ENCODE data around the gene BDKRB1. TPM values are rescaled to one million over a fixed set of nuclear protein-coding genes. Genes with fewer than 3 reads are reported as not detected.

Gene BDKRB1
- not detected for total RNA-seq

GRCh38 chr14:96255501-96256366 is at the start of gene BDKRB1:
Gene BDKRB1, plus strand, starts transcription at chr14:96256210. Its CDS starts 7,473 bp downstream, at chr14:96263683.
- DNase-seq (ENCODE audit: low spot score) (no peak), ATAC-seq (no peak)

- ATAC-seq (no peak), DNase-seq (ENCODE audit: low spot score) (no peak)
Measured at GRCh38 chr14:96206461-96206860, 49.5 kb upstream of the BDKRB1 start.

GRCh38 chr14:96207686-96208085 is 48.3 kb upstream of the BDKRB1 start:
- ATAC-seq (no peak), DNase-seq (ENCODE audit: low spot score) (no peak)

DNA sequence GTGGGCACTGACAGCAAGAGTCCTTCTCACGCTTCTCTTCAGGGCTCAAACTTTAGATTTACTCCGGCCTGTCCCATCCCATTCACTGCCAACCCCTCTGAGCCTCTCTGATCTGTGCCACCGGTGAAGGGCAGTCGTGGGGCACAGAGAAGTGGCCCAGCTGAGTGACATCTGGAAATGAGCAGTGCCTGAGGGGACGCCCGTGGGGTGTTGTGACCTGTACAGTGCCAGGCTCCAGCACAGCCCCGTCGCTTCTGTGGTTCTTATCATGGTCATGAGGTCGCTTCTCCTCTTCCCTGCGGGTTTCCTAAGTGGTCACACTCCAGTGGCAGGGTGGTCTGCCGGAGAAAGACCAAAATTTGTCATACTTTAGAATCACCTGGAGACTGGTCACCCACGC is 47.3 kb upstream of the BDKRB1 start:
- DNase-seq (ENCODE audit: low spot score) = no peak
- ATAC-seq = no peak

DNA sequence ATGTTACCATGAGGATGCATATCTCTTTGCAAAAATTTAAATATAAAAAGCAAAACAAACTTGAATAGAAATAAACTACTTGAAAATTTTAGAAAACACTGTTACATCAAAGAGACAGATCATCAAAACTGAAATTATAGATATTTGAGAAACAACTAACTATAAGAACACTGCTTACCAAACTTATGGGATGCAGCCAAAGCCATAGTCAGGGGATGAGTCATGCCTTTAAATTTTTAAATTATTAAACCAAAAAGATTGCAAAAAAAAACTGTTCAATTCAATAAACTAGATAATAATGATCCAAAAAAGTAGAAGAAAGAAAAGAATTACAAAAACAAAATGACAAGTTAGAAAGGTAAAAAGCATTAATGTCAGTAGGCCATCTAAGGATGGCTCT is 43.9 kb upstream of the BDKRB1 start:
- ATAC-seq (no peak), DNase-seq (ENCODE audit: low spot score) (no peak)

DNA sequence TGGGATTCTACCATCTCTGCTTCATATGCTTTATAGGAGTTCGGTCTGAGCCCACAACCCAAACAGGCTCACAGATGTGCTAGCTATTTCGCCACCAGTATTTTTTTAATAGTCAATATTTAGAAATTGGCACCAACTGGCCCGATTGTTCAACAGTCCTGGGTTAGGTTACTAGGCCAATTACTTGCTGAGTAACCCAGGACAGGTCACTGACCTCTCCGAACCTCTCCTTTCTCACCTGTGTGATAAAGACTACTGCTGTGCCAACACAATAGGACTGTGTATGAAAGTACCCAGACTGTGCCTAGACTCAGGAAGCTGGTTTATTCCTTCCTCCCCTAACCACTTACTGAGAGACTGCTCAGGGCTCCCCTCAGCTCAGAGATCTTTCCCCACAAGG is 43.1 kb upstream of the BDKRB1 start:
- ATAC-seq (peak; percentile 92), DNase-seq (ENCODE audit: low spot score) (peak; percentile 63)

DNA sequence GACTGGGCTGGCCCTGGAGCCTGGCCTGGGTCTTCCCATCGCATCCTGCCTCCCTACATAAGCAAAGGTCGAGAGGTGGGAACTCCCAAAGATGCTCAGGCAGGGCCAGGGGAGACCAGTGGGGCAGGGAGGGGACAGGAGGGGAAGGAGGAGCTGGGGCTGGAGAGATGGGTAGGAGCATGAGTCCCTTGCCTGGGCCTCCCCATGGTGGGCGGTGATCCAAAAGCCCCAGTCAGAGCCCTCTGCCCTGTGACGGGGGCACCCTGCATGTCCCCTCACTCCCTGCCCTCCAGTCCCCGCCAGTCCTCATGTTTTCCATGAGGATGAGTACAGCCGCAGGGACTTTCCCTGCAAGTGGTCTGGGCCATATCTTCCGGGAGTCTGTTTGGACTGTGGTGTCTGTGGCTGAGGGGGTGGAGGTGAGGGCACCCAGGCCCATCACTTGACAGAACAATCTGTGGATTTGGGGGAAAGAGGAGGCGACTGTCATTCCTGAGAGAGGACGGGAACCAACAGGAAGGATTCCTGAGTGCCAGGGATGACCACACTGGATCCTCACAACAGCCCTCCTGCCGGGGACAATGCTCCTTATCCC is 42.0 kb upstream of the BDKRB1 start:
- no peak for DNase-seq (ENCODE audit: low spot score)
- ATAC-seq = no peak

DNA sequence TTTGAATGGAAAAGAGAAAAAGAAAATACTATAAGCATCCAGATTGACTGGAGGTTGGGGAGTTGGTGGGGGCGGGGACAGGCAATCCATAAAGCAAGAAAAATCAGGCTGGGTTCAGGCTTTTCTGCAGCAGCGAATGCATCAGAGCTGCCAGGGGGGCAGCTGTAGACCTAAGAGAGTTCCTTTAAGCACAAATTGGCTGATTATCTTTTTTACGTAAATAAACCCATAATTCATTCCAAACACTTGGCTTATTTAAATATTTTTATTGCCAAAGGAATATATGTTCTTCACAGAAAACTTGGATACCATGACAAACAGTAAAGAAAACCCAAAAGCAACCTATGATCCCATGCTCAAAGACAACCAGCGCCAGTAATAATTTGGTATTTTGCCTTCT is 41.2 kb upstream of the BDKRB1 start:
- DNase-seq (ENCODE audit: low spot score) (no peak), ATAC-seq (no peak)

DNA sequence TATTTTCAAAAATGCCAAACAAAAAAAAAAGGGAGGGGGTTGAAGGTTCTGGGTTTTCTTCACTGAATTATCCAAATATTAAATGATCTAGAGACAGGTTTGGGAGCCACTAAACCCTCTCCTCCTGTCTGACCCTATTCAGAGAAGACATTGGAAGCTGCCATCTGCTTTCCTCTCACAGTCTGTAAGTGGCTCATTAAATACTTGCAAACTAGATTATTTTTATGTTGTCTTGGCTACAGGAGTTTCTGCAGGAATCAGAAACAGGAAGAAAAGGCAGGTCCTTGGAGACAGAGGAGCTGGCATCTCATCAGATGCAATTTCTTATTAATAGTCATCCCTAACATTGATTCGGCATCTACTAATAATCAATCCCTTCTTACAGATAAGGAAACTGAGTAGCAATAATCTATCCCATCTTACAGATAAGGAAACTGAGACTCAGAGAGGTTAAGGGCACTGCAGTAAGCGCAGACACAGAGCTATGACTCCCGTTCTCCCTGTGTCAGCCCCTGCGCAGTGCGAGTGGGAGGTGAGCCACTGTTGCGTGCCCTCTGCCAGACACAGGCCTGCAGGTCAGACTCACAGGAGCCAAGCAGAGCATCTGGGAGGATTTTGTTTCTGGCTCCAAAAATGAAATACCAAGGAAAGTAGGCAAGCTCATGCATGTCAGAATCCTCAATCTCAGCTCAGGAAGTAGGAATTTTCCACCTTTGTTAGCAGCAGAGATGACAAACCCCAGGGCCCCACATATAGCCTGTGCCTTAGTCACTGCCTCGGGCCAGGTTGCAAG is 40.4 kb upstream of the BDKRB1 start:
- ATAC-seq = no peak
- DNase-seq (ENCODE audit: low spot score) = no peak

- DNase-seq (ENCODE audit: low spot score) (no peak), ATAC-seq (no peak)
Measured at GRCh38 chr14:96216627-96217026, 39.4 kb upstream of the BDKRB1 start.

DNA sequence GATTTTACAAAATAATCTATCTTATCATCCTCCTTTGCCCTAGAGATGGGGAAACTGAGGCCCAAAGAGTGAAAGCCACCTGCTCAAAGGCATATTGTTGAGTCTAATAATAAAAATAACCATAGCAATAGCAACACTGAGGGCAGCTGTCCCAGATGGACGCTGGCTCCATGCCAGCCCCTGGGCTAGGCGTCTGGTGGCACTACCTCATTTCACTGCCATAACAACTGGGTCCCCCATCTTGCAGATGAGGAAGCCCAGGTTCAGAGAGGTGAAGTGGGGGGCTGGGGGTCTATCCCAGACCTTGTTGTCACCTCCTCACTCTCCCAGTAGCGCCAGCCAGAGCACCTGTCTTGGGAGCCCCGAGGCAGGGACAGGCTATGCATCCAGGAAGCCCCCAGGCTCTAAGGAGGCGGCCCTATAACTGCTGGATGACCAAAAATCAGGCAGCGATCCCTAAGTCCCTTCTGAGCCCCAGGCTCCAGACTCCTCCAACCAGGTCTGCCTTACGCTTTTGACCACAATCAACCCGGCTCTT is 38.6 kb upstream of the BDKRB1 start:
- no peak for ATAC-seq
- no peak for DNase-seq (ENCODE audit: low spot score)

- ATAC-seq (no peak), DNase-seq (ENCODE audit: low spot score) (no peak)
Measured at GRCh38 chr14:96221109-96221650, 34.8 kb upstream of the BDKRB1 start.

- no peak for DNase-seq (ENCODE audit: low spot score)
Measured at GRCh38 chr14:96221841-96222240, 34.2 kb upstream of the BDKRB1 start.

DNA sequence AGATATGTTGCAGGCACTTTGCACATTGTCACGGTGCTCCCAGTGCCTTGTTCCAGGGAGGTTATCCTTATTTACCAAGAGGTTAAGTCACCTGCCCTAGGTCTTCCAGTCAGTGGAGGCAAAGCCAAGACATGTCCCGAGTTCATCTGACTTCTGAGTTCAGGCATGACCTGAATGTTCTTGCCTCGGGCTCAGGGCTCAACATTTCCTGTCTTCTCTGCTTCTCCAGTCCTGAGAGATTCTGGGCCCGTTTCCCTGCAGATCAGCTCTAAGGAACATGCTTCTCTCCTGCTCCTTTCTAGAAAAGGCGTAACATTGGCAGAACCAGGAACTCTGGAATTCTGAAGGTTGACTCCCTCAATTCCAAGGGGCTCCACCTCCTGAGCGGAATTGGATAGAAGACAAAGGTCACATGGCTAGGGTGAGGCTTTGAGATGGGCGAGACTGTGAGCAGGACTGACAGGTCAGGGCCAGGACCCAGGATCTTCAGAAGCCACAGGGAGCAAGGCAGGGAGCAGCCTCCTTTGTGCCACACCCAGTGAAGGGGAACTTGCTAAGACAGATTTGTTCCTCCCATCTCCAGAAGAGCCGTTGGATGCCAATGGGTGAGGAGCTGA is 31.4 kb upstream of the BDKRB1 start:
- DNase-seq (ENCODE audit: low spot score) (no peak), ATAC-seq (no peak)

More at GRCh38 chr14:96221841-96222240, 34.2 kb upstream of the BDKRB1 start:
- no peak for ATAC-seq

DNA sequence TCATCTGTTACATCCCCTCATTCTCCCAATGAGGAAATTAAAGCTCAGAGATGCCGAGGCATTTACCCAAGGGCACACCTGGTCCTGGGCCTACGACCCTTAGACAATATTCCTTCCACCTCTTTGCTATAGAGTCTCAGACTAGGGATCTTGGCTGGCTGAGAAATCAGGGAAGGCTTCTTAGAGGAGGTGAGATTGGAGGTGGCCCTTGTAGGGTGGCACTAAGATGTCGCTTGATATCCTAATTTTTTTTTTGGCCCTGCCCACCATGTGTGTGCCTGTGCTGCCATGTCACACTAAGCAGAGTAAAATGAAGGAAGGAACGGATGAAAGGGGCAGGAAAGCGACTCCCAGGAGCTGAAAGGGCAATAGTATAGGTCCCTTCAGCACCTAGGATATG is 30.8 kb upstream of the BDKRB1 start:
- no peak for DNase-seq (ENCODE audit: low spot score)
- no peak for ATAC-seq

DNA sequence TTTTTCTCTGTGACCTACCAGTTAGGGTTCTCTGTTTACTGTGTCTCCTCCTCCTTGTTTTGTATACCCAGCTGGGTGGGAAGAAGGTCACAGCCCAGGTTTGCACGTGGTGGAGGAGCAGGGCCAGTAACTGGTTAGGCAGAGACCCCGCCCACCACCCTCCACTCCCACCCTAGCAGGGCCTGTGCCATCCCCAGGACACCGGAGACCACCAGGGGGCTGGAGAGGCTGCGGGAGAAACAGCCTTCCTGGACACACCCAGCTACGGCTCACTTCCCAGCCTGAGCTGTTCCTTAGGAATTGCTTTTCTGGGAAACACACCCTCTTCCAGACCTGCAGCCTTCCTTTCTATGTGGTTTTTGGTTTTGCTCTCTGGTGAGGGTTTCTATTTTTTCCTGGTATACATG is 30.3 kb upstream of the BDKRB1 start:
- DNase-seq (ENCODE audit: low spot score) (no peak), ATAC-seq (no peak)

- ATAC-seq (no peak), DNase-seq (ENCODE audit: low spot score) (no peak)
Measured at GRCh38 chr14:96227428-96227827, 28.6 kb upstream of the BDKRB1 start.

DNA sequence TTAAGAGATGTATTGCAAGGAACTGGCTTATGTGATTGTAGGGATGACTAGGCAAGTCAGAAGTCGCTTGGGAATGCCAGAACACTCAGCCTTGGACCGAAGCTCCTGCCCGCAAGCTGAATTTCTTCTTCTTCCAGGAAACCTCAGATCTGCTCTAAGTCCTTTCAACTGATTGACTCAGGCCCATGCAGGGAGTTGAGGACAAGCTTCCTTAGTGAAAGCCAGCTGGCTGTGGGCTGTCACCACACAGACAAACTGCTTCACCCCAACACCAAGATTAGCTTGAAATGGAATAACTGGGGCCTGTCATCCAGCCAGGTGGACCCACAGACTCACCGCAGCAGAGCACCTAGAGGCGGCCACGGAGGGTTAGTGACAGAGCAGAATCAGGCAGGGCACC is 26.7 kb upstream of the BDKRB1 start:
- DNase-seq (ENCODE audit: low spot score) (no peak), ATAC-seq (no peak)

DNA sequence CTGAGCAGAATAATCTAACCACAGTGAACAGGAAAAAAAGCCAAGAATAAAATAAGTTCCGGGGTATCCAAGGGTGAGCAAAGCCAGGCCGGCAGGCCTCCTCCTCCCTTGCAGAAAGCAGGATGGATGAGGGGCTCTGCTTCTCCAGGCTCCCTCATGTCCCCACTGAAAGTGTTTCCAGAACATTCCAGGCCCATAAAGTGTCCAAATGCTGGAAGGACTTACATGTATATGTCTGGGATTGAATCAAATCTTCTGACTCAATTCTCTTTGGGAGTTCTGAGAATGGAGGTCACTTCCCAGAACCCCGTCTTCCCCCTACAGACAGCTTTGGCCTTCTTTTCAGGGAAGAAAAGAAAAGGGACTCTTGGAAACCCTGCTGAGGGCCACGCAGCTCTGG is 25.0 kb upstream of the BDKRB1 start:
- DNase-seq (ENCODE audit: low spot score) (no peak), ATAC-seq (no peak)

GRCh38 chr14:96231526-96232130 is 24.4 kb upstream of the BDKRB1 start:
- ATAC-seq = no peak
- DNase-seq (ENCODE audit: low spot score) = no peak

All from left lobe of liver (tissue), 2 donors.